DMS114 treated with DMSO at 0.1 percent for 48 hours (cell line): ENCODE measurements around the gene KCNJ9.
"Not testable (repeated sequence)": the region's sequence is repeated elsewhere in the genome, so short reads cannot be mapped to it uniquely, and the experiment has no call there.

Experiments used
- DNase-seq: peaks from one replicate; lab custom pipeline; 2025; ENCODE audit not compliant: unreplicated experiment; lab: John Stamatoyannopoulos, UW

KCNJ9 gene

GRCh38 chr1:160124705-160125478 lies 43.6 kb downstream of the KCNJ9 start:
- no peak for DNase-seq

DNA sequence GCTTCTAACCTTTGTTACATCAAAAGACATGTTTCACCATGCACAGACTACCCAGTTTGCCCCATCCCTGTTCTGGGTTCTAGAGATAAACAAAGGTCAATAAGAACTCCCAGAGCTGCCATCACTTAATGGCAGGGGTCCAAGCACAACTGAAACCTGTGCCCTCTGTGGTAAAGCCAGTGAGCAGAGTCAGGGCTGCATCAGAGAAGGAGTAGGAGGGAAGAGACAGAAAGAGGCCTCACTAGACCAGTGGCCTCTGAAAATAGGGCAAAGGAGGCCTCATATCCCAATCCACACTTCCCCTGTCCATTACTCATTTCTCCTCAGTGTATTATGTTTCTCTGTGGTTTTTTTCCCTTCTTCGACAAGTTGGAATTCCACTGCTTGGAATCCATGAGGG lies 44.4 kb downstream of the KCNJ9 start:
- DNase-seq, result no peak

DNA sequence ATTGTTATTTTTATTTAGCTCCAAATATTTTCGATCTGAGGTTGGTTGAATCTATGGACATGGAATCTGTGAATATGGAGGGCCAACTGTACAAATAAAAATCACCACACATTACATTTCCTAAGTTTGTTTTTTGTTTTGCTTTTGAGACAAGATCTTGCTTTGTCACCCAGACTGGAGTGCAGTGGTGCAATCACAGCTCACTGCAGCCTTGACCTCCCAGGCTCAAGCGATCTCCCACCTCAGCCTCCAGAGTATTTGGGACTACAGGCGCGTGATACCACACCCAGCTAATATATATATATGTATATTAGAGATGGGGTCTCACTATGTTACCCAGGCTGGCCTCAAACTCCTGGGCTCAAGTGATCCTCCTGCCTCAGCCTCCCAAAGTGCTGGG lies 45.0 kb downstream of the KCNJ9 start:
- DNase-seq, result not testable (repeated sequence)

- DNase-seq, result no peak
Measured at GRCh38 chr1:160127381-160127780, 46.0 kb downstream of the KCNJ9 start.

DNA sequence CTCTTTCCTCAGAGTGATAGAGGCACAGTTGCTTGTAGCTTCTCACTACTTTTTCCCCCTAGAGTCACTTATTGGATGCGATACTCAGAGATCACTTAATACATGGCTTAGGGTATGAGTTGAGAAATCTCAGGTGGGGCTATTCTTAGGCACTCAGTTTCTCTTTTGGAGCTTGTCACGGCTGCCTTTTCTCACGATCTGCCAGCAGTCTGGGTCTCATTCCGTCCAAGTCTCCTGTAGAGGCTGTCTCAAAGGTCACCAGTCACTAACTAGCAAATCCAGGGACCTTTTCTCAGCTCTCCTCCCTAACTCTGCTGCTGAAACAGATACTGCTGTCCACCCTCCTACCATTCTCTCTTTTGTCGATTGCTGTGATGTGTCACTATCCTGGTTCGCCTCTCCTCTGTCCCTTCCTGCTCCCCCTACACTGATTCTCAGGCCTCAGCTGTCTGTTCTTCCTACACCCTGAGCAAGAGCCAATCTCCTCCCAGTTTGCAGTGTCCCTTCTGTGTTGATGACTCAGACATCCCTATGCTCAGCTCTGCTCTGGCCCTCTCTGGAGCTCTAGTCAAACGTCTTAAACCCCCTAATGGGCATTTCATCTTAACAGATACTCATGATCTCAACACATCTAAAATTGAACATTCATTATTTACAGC lies 46.7 kb downstream of the KCNJ9 start:
- no peak for DNase-seq

GRCh38 chr1:160128636-160129035 lies 47.3 kb downstream of the KCNJ9 start:
- DNase-seq, result no peak

GRCh38 chr1:160129046-160129445 lies 47.7 kb downstream of the KCNJ9 start:
- DNase-seq, result no peak

- no peak for DNase-seq
Measured at GRCh38 chr1:160129558-160129957, 48.2 kb downstream of the KCNJ9 start.

GRCh38 chr1:160129966-160130365 lies 48.6 kb downstream of the KCNJ9 start:
- DNase-seq, result no peak

- DNase-seq, result no peak
Measured at GRCh38 chr1:160130486-160130885, 49.1 kb downstream of the KCNJ9 start.

- no peak for DNase-seq
Measured at GRCh38 chr1:160130939-160131338, 49.6 kb downstream of the KCNJ9 start.

GRCh38 chr1:160131803-160132565 lies 50.6 kb downstream of the KCNJ9 start:
- DNase-seq, result no peak

- DNase-seq, result no peak
Measured at GRCh38 chr1:160133990-160134770, 52.8 kb downstream of the KCNJ9 start.

DNA sequence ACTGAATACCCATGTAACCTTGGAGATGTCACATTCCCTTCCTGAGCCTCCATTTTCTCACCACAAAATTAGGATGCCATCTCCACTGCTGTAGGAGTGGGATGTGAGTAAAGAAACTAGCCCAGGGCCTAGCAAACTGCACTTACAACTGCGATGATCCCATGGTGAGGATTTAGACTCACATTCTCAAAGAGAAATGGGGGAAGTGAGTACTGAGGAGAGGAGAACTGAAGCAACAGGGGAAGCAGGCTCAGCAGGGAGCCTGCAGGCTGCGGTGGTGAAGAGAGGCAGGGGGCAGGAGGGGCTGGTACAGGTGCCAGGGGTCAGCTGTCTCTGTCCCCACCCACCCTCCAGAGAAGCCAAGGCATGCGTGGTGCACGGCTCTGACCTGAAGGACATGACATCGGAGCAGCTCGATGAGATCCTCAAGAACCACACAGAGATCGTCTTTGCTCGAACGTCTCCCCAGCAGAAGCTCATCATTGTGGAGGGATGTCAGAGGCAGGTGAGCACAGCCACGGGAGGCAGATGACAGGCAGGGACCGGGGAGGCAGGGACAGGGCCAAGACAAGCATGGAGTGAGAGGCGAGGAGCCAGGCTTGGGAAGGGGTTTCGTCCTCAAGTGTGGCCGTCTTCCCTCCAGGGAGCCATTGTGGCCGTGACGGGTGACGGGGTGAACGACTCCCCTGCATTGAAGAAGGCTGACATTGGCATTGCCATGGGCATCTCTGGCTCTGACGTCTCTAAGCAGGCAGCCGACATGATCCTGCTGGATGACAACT lies 53.6 kb downstream of the KCNJ9 start:
- DNase-seq, result no peak

GRCh38 chr1:160136121-160136925 lies 55.0 kb downstream of the KCNJ9 start:
- DNase-seq, result no peak

GRCh38 chr1:160136926-160137200 lies 55.5 kb downstream of the KCNJ9 start:
- no peak for DNase-seq

GRCh38 chr1:160137216-160137862 lies 56.0 kb downstream of the KCNJ9 start:
- no peak for DNase-seq

DNA sequence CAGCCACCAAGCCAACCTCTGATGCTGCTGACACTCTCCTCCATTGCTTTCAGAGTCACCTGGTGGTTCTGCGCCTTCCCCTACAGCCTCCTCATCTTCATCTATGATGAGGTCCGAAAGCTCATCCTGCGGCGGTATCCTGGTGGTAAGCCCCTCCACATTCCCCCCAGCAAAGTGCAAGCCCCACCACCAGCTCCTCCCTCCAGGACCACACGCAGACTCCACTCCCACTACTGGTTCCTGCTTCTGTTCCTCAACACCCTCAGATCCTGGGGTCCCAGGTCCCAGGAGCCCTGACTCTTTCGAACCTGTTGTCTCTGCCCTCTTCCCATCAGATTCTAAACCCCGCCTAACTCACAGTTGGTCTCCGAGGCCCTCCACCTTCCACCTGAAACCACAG lies 58.5 kb downstream of the KCNJ9 start:
- DNase-seq, result no peak
